ENCODE data around the gene CLDN6. TPM values are rescaled to one million over a fixed set of nuclear protein-coding genes. Genes with fewer than 3 reads are reported as not detected.

The CLDN6 gene
- total RNA-seq, 1 experiment from 2014 or later, result not detected

DNA sequence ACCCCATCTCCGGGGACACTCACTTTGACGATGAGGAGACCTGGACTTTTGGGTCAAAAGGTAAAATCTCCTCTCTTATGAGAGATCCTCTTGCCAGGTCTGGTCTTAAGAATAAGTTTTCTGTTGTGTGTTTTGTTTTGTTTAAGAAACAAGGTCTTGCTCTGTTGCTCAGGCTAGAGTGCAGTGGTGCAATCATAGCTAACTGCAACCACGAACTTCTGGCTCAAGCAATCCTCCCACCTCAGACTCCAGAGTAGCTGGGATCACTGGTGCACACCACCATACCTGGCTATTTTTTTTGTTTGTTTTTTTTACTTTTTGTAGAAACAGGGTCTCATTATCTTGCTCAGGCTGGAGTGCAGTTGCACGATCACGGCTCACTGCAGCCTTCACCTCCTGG lies 32.5 kb upstream of the CLDN6 start:
- Histone ChIP-seq H2AFZ (ENCODE audit: low read length) (no peak overlapping the region), H3F3A (ENCODE audit: low read length, unreplicated experiment) (no peaks in the 10 kb centered on the region), H3K79me2 (ENCODE audit: low read length) (no peaks in the 10 kb centered on the region), H3K9me3 (ENCODE audit: low read length) (no peaks in the 10 kb centered on the region), H3K9ac (ENCODE audit: low read length) (no peak overlapping the region), H3K4me1 (ENCODE audit: insufficient read depth, low read length) (no peaks in the 10 kb centered on the region), H3K4me3 (ENCODE audit: low read length) (no peak overlapping the region), H3K36me3 (ENCODE audit: low read depth, low read length) (no peaks in the 10 kb centered on the region), H3K27me3 (ENCODE audit: low read length) (peaks cover 3% of the 10 kb centered on the region; the same call in 1 of the 2 replicates), H3K27ac (ENCODE audit: low read length) (no peak overlapping the region), H4K20me1 (ENCODE audit: low read length) (no peaks in the 10 kb centered on the region), H3K9me2 (replicated peaks; ENCODE audit: low read length) (no peaks in the 10 kb centered on the region), H3K4me2 (ENCODE audit: low read length) (no peak overlapping the region)
- ChIA-PET POLR2A (ENCODE audit: unreplicated experiment) (no interaction called here), CTCF (no interaction called here)
- TF ChIP-seq, protein P1, sequence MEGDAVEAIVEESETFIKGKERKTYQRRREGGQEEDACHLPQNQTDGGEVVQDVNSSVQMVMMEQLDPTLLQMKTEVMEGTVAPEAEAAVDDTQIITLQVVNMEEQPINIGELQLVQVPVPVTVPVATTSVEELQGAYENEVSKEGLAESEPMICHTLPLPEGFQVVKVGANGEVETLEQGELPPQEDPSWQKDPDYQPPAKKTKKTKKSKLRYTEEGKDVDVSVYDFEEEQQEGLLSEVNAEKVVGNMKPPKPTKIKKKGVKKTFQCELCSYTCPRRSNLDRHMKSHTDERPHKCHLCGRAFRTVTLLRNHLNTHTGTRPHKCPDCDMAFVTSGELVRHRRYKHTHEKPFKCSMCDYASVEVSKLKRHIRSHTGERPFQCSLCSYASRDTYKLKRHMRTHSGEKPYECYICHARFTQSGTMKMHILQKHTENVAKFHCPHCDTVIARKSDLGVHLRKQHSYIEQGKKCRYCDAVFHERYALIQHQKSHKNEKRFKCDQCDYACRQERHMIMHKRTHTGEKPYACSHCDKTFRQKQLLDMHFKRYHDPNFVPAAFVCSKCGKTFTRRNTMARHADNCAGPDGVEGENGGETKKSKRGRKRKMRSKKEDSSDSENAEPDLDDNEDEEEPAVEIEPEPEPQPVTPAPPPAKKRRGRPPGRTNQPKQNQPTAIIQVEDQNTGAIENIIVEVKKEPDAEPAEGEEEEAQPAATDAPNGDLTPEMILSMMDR (conservative IDR thresholded peaks at IDR 0.05; ENCODE audit: low read depth, low read length), result no peak
- no peak for TF ChIP-seq EZH2 (IDR thresholded peaks at IDR 0.05; ENCODE audit: low read length, unreplicated experiment)
- no peak for TF ChIP-seq EZH2phosphoT487 (IDR thresholded peaks at IDR 0.05; ENCODE audit: borderline replicate concordance, low read length)
- intact Hi-C loops (cut with micrococcal nuclease), result no loop called here
- no peak for DNase-seq
- no peak for ATAC-seq
- BruUV-seq (replicated peaks), result no TSS peak

DNA sequence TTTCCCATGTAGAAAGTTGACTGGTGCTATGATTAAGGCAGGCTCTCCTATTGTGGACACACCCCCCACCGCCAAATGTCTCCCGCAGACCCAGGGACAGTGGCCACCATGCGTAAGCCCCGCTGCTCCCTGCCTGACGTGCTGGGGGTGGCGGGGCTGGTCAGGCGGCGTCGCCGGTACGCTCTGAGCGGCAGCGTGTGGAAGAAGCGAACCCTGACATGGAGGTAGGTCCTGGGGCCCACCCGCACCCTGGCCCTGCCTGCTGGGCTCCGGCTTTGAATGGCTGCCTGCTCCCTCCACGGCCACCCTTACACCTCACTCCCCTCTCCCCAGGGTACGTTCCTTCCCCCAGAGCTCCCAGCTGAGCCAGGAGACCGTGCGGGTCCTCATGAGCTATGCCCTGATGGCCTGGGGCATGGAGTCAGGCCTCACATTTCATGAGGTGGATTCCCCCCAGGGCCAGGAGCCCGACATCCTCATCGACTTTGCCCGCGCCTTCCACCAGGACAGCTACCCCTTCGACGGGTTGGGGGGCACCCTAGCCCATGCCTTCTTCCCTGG lies 32.0 kb upstream of the CLDN6 start:
- no peaks in the 10 kb centered on the region for H3K36me3 ChIP-seq (ENCODE audit: low read depth, low read length)
- no peaks in the 10 kb centered on the region for H3K9me3 ChIP-seq (ENCODE audit: low read length)
- H3F3A ChIP-seq (ENCODE audit: low read length, unreplicated experiment), result no peaks in the 10 kb centered on the region
- no peak for TF ChIP-seq EZH2phosphoT487 (IDR thresholded peaks at IDR 0.05; ENCODE audit: borderline replicate concordance, low read length)
- TF ChIP-seq, protein P1 (conservative IDR thresholded peaks at IDR 0.05; ENCODE audit: low read depth, low read length), result no peak
- no peak for TF ChIP-seq EZH2 (IDR thresholded peaks at IDR 0.05; ENCODE audit: low read length, unreplicated experiment)
- POLR2A ChIA-PET (ENCODE audit: unreplicated experiment), result no interaction called here
- BruUV-seq (replicated peaks), result no TSS peak
- DNase-seq (no peak), ATAC-seq (no peak)
- H3K9ac ChIP-seq (ENCODE audit: low read length), result no peak overlapping the region
- H3K27ac ChIP-seq (ENCODE audit: low read length), result no peak overlapping the region
- H3K4me1 ChIP-seq (ENCODE audit: insufficient read depth, low read length), result no peaks in the 10 kb centered on the region
- no peak overlapping the region for H3K4me3 ChIP-seq (ENCODE audit: low read length)
- H3K4me2 ChIP-seq (ENCODE audit: low read length), result no peak overlapping the region
- H3K9me2 ChIP-seq (replicated peaks; ENCODE audit: low read length), result no peaks in the 10 kb centered on the region
- intact Hi-C loops (cut with micrococcal nuclease), result no loop called here
- H3K27me3 ChIP-seq (ENCODE audit: low read length), result peaks cover 3% of the 10 kb centered on the region; the same call in 1 of the 2 replicates
- no peak overlapping the region for H2AFZ ChIP-seq (ENCODE audit: low read length)
- no peaks in the 10 kb centered on the region for H3K79me2 ChIP-seq (ENCODE audit: low read length)
- CTCF ChIA-PET, result no interaction called here
- H4K20me1 ChIP-seq (ENCODE audit: low read length), result no peaks in the 10 kb centered on the region

DNA sequence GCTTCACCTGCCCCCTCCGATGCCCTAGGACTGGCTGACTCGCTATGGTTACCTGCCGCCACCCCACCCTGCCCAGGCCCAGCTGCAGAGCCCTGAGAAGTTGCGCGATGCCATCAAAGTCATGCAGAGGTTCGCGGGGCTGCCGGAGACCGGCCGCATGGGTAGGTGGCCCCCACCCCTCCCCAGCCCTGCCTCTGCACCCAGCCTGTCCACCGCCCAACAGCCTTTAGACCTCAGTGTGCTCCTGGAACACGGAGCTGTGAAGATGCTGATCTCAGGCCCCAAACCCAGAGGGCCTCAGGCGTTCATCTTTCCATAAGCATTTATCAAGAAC lies 29.4 kb upstream of the CLDN6 start:
- H3K36me3 ChIP-seq (ENCODE audit: low read depth, low read length), result no peaks in the 10 kb centered on the region
- ChIA-PET CTCF (interaction anchor here (1.0 kb wide), 1 partner anchor 16 kb away, joined by 3 read pairs; no protein-coding TSS in a partner anchor), POLR2A (ENCODE audit: unreplicated experiment) (interaction anchor here (0.7 kb wide), 1 partner anchor 28 kb away, joined by 17 read pairs; no protein-coding TSS in a partner anchor)
- peaks cover 3% of the 10 kb centered on the region; the same call in 1 of the 2 replicates for H3K27me3 ChIP-seq (ENCODE audit: low read length)
- H3K27ac ChIP-seq (ENCODE audit: low read length), result no peak overlapping the region
- H3K4me2 ChIP-seq (ENCODE audit: low read length), result no peak overlapping the region
- H3K9me2 ChIP-seq (replicated peaks; ENCODE audit: low read length), result no peaks in the 10 kb centered on the region
- TF ChIP-seq EZH2phosphoT487 (IDR thresholded peaks at IDR 0.05; ENCODE audit: borderline replicate concordance, low read length) (no peak), EZH2 (IDR thresholded peaks at IDR 0.05; ENCODE audit: low read length, unreplicated experiment) (no peak)
- TF ChIP-seq, protein P1 (conservative IDR thresholded peaks at IDR 0.05; ENCODE audit: low read depth, low read length), result no peak
- no peak for DNase-seq
- no TSS peak for BruUV-seq (replicated peaks)
- no peaks in the 10 kb centered on the region for H3K4me1 ChIP-seq (ENCODE audit: insufficient read depth, low read length)
- H3K4me3 ChIP-seq (ENCODE audit: low read length), result no peak overlapping the region
- H3K79me2 ChIP-seq (ENCODE audit: low read length), result no peaks in the 10 kb centered on the region
- no peak overlapping the region for H2AFZ ChIP-seq (ENCODE audit: low read length)
- no peaks in the 10 kb centered on the region for H3F3A ChIP-seq (ENCODE audit: low read length, unreplicated experiment)
- no peaks in the 10 kb centered on the region for H4K20me1 ChIP-seq (ENCODE audit: low read length)
- no peaks in the 10 kb centered on the region for H3K9me3 ChIP-seq (ENCODE audit: low read length)
- no peak for ATAC-seq
- intact Hi-C loops (cut with micrococcal nuclease), result no loop called here
- no peak overlapping the region for H3K9ac ChIP-seq (ENCODE audit: low read length)

Data from PC-3 (cell line).